Stimulated activated CD8-positive, alpha-beta memory T cell treated with anti-CD3 and anti-CD28 coated beads, Interleukin-12 subunit alpha, Interleukin-12 subunit beta, amount 100 ng/mL, for 24 hours (primary cell): Measurements from ENCODE around the gene RNF214.

Experiments
- DNase-seq: peaks from one replicate; pipeline ENCODE4 v3.0.0-alpha.2; 2020; ENCODE audit errors: extremely low read depth

Gene RNF214

DNA sequence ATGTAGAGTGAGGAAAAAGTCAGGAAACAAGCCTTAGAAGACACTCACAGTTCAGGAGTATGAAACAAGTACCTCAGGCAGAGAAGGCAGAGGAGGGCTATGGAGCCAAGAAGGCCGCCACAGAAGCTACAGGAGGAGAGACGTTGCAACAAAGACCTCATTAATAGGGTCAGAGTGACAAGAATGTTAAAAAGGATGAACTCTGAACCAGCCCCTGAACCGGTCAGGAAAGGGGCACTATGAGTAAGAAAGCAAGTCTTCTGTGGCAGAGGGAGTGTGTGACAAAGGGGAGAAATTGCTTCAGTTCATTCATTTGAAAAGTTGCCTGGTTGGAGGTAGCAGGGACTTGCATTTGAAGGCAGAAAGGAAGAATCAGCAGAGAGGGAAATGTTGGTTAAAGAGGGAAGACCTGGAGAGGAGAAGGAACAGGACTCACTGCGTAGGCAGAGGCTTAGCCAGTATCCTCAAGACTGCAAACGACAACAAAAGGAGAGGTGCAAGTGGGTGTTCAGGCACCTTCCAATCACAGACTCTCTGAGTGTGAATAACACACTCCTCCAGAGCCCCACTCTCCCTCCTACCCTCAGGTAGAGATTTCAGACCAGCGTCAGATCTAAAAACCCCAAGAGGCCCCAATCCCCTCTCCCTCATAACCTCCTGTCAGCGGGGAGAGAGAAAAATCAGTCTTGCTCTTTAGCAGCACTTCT lies 17.9 kb upstream of the RNF214 start:
- DNase-seq: no peak

DNA sequence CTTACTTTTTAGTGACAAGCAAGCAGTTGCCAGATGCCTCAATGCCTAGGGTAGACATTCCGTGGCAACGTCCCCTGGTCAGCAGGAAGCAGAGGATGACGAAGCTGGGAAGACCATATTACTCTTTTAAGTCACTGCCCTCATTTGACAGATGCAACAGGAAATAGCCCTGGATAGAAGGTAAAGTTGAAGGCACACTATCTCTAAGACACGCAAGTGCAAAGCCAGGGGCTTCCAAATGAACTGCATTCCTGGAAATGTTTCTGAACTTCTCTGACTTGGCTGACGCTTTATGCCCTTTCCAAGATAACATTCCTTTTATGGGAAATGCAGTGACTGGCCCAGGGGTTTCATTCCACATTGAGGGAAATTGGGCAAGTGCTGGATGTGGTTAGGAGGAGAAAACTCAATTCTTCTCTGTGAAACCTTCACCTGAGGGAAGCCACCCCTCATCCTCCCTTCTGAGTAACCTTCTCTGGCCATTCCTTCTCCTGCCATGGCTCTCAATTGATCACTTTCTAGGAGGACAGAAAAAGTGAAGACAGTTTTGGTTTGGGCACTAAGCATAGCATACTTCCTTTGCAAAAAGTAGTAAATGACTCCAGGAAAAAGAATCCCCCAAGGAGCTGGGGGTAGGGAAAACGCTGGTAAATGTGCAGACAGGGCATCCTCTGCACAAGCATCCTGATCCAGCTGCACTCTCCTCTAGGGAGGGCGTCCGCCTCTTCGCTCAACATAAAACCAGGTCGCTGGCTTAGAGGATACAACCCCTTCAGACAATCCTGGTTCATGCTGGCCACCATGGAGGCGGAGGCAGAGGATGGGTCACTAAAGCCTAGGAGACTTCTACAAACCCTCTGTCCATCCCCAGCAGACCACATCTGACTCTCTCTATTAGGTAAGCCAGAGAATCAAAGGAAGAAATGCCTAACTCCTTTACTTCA lies 15.1 kb upstream of the RNF214 start:
- no peak for DNase-seq

DNA sequence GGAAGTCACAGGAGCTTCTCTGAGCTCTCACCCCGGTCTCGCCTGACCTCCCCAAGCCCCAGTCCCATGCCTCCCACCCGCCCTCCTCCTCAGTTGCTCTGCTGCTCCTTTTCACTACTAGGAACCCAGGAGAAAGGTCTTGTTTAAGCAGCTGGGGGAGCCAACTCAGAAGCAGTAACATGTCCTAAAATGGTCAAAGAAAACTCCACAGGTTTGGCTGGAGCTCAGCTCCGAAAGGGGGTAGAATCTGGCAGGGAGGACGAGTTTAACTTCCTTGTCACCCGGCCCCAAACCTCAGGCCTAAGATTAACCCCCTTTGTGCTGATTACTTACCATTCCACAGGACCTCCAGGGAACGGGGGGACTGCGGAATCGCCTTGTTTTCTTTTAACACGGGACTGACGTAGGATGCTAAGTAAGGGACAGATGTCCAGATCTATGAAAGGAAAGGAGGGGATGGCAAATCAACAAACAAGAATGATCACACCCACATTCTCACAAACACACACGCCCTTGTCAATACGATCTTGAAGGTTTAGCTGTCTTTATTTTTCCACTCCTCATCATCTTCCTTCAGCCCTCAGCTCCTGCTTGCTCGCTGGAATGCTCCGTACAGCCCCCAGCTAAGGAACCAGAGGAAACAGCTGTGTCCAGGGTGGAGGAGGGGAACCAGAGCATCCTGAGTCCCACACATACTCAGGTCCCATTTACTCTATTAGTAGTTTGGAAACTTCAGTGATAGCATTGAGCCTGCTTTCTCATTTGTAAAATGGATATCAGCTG lies 14.1 kb upstream of the RNF214 start:
- no peak for DNase-seq

DNA sequence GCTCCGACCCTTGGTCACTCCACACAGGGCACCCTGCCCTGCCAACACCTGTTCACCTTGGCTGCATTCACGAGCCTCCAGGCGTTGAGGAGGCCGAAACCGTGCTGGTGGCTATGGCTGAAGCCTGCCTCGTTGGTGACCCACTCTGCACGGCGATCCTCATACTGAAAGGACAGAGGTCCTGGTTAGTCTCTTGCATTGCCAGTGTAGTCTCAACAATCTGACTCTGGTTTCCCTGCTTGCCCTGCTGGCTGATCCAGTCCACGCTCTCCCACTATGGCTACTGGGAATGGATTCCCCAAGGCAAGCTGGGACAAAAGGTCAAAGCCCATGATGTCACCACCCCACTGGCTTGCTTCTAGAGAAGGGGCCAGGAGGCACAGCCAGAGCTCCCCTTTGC lies 13.5 kb upstream of the RNF214 start:
- no peak for DNase-seq

DNA sequence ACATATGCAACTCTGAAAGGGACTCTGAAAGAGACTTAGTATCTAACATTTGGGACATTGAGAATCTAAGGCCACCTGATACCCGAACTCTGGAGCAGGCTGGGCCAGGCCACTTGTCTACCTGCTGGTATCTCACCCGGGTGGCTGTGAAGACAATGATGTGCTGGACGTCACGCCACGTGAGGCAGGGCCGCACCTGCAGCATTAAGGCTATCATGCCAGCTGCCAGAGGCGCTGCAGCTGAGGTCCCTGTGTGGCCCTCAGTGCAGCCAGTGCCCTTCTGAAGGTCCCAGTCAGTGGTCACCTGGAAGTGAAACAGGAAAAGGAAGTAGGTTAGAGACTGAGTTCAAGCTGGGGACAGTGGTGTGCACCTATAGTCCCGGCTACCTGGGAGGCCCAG lies 13.0 kb upstream of the RNF214 start:
- no peak for DNase-seq

DNA sequence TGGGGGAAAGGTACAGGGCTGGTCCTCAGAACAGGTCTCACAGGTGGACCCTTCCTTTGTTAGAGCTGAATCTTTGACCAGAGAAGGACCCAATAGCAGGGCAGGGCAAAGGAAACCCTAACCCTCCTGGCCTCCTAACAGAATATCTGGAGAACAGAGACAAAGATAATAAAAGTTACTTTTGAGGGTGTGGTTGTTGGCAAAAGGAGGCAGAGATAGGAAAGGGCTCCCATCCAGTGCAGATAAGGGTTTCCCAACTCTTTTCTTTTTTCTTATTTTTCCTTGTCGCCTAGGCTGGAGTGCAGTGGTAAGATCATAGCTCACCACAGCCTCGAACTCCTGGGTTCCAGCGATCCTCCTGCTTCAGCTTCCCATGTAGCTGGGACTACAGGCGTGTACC lies 12.5 kb upstream of the RNF214 start:
- DNase-seq: no peak

DNA sequence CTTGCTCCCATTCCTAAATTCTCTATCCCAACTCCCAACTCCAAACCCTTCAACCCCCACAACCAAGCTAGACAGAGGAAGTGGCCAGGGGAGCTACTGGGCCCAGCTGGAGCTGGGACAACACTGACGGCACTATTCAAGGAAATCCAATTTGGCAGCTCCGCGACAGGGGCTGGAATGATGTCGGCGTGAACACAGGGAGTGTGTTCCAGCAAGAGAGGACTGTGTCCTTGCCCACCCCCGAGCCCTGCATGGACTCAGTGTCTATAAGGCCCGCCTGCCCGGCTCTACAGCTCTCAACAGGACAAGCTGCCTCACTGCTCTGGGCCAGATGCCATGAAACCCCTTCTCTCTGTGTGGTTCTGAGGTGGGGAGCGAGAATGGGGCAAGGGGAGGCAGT lies 11.9 kb upstream of the RNF214 start:
- DNase-seq: no peak

DNA sequence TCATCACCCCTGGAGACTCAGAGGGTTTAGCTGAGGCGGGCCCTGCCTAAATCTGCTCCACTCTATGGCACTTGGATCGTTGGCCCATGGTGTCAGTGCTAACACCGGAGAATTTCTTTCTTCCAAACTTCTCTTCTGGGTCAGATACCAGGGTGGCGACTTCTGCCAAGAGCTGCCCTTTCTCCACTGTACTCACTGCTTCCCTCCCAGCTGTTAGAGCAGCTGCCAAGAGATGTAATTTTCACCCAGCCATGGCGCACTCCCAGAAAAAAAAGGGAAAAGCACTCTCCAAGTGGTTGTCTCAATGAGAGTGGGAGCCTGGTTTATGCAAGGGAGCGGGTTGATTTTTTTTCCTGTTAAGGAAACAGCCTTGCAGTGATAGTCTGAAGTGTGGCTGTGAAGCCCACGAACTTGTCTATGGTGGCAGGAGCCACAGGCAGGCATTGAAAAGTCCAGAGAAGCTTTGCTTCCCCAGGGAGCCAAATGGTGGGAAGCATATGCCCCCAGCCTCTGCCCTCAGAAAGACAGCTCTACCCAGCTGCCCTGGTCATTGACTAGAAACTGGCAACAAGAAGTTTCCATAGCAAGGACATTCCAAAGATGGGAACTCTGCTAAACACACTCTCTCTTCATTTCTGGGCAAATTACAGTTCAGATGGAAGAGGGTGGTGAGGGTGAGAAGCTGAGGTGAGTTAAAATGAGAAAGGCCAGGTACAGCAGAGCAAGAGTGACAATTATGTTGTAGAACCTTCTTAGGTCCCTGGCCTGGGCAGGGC lies 11.3 kb upstream of the RNF214 start:
- no peak for DNase-seq

DNA sequence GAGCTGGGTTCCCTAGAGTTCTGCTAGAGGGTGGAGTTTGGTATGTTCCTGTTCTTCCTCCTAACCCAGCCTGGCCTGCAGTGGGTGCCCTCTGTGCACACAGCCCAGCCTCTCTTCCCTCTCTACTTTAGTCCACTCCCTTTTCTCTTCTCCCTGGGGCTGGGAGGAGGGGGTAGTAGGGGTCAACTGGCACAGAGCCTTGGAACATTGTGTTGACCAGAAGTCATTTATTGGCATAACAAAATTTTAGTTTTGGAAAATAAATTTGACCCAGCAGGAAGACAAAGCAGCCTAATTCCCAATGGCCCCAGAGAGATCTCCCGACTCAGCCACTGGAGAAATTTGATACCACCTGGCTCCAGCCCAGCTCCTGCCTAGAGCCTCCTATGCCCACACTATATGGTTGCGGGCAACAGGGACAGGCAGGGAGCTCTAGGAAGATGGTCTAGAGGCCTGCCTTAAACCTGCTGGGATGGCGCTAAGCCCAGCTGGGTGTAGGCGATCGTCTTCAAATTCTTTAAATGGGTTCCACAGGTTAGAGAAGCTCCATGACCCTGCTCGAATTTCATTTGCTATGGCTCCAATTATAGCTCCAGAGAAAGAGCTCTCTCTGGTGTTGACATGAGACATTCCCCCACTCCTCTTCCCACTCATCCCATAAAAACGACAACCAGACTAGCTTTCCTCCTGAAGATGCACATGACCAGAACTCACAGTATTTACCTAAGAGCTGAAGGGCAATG lies 10.5 kb upstream of the RNF214 start:
- no peak for DNase-seq

DNA sequence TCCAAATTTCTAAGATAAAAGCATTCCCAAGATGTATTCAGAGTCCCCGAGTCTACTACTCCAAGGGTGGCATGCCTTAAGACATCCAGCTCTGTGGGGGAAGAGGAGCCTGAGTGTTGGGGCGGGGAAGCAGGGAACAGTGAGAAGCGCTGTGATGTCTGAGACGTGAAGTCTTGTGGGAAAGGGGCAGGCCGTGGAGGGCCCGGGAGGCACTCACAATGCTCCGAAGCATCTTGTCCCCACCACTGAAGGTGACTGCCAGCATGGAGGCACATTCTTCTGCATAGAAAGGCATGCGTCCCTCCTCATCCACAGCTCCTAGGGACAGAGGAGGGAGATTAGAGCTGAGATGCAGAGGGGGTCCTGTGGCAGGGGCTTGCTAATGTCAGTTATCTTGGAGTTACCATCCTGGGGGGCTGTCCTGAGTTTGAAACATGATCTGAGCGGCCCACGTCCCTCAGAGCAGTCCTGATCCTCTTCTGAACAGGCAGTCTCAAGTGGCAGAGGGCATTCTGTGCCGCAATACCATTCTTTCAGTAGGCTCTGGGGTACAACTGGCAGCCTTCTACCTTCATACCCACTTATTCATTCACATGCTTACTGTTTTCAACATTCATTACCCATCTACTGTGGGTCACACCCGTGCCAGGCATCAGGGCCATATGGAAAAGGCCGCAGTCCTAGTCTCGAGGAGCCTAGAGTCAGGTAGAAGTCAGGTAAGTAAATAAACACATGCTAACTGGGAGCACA lies 9.3 kb upstream of the RNF214 start:
- DNase-seq: no peak

DNA sequence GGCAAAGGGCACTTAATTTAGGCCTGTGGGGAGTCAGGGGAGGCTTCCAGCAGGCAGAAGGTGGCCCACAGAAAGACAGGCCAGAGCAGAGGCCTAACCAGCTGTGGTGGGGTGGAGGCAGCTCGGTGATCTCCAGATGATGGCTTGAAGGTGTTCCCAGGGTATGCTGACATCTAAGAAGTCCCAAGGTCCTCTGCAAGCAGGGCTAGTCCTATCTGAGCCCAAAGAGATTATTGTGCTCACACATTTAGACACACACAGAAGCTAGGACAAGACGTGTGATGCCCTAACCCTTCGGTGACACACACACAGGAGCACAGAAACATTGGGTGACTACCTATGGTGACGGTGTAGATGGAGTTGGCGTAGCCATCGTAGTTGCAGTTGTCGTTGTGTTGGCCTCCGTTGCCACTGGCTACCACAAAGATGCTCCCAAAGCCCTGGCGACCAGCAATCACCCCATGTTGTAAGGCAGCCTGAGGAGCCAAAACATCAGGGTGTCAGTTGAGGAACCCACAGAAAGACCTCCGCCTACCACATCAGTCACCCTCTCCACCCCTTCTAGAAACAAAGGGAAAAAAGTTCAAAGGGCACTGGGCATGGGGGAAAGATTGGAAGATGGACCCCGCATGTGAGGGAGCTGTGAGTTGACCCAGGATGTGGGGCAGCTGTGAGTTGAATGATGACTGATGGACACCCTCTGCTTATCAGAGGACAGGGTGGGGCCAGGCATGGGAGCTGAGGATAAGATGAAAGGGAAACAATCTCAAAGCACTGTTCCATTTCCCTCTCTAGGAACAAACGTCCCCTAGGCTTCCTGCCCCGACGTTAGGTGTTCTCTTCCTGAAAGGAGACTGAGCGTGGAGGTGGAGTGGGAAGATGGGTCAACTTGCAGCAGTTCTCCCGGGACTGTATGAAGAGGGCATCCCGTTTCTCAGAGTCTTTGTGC lies 8.5 kb upstream of the RNF214 start:
- DNase-seq: no peak

DNA sequence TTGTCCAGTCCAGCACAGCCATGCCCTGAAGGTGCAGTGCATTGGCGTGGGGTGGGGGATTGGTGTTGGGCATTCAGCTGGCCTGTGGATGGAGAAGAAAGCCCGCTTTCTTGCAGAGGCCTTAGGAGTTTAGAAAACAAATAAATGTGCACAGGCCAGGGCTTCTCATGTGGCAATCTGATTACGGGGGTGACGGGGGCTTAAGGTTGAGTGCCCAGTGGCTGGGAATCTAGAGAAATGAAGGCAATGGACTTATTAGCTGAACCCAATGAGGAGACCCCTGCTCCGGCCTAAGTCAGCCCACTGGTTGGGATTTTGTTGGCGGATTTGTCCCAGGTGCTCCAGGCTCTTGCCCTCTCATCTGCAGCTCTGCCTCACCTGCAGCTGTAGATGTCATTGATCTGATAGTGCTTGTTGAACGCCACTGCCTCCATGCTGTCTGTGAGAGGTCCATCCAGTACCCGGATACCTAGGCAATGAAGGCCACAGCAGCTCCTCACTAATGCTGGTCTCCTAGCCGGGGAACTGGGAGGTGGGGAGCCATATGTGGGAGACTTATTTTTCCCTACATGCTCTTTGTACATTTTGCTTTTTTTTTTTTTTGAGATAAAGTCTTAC lies 6.8 kb upstream of the RNF214 start:
- DNase-seq: no peak

DNA sequence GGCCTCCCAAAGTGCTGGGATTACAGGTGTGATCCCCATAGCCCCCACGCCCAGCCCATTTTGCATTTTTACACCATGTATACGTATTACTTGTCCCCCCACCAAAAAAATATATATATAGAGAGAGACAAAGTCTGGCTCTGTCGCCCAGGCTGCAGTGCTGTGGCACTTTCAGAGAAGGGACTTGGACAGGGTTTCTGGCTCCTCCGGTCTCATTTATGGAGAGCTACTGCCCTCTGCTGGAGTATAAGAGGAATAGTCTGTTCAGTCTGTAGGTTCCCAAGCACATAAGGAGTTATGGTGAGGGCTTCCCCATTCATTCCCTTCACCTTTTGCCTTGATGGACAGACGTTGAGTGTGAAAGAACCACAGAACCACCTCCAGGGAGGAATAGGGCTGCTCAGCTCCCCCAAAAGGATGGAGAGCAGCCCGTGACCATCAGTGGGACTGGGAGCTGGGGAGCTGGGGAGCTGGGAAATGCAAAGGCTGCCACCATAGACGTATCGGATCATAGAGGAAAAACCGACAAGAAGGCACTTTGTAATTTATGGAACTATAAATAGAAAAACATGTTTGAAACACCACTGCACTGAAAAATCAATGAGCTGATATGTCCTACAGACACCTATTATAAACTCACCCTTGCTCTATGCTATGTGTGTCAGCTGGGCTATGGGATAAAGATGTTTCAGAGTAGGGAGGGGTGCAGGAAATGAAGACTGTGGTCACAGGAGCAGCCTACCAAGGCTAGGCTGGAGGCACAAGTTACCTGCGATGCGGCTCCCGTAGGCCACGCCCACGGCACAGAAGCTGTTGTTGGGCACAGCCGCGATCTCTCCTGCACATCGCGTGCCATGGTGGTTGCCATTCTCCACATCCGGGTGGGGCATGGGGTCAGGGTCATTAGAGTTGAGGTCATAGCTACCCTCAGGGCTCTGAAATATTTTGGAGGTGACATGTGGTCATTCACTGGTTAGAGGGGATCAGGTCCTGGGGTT lies 5.8 kb upstream of the RNF214 start:
- no peak for DNase-seq

DNA sequence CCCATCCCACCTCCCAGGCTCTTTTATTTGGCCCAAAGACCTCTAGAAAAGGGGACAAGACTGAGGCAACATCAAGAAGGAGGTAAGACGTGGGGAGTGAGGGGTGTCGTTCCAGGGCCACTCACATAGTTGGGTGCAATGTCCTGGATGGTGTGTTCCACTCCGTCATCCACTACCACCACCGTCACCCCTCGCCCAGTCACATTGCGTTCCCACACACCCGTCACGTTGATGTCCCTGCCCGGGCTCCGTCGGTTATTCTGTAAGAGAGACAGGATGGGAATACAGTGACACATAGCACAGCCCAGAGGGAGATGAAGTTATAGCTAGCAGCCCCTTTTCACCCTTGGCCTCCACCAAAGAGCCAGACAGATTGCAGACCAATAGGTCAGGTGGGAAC lies 4.4 kb upstream of the RNF214 start:
- no peak for DNase-seq

DNA sequence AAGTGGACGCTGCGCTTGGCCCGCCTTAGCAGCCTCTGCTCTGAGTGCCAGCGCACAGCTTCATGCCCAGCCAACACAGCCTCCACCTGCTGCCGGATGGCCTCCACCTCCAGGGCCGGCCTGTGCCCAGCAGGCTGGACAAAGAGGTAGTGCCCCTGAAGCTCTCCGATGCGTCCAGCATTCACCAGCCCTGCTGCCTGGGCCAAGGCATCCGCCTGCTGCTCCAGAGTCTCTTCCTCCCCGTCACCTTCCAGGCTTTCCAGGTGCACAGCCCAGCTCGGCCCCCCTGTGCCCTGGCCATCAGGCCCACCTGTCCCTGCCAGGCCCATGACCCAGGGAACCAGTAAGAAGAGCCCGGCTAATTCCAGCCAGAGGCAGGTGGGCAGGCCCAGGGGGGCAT lies 3.1 kb upstream of the RNF214 start:
- no peak for DNase-seq

DNA sequence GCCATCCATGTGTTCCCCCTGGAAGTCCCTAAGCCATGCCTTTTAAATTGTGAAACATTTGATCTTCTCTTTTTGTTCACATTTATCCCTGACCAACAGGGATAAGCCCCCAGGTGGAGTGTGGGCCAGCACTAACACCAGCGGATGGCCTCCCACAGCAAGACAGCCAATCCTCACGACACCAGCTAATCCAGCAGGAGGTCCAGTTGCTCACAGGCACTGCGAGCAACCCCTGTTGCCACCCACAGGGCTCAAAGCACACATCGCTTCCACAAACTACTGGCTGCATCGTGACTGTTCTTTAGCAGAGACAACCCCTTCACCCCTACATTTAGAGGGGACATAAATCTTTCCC lies 2.6 kb upstream of the RNF214 start:
- no peak for DNase-seq

DNA sequence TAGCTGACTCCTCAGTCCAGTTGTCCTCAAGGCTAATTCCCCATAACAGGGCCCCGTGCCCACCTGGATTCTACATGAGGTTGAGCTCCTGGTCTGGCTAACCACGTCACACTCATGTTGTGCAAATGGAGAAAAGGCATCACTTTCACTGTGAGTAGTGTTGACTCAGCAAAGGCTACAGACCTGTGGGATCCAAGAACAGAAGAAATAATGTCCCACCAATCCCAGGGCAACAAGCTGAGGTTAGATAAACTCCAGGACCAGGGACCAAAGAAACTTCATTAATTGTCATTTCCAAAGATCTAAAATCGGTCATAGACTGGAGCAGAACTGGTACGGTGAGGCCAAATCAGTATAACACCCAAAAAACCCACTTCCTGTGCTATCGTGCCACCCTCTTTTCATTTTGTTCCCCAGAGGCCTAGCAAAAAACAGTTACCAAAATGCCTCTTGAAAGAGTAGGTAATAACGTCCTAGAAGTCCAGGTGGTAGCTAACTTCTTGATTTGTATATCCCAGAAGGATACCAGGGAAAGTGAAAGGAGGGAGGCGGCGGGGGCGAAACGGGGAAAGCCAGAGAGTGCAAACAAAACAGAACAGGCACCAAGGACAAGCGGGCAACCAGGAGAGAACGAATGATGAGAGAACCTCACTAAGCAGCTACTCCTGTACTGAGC lies 2.0 kb upstream of the RNF214 start:
- peak; percentile 23 for DNase-seq
